ENCODE results near the gene SUPT3H. TPM values are rescaled to one million over a fixed set of nuclear protein-coding genes. Genes with fewer than 3 reads are reported as not detected.
"Not testable (repeated sequence)": the region's sequence is repeated elsewhere in the genome, so short reads cannot be mapped to it uniquely, and the experiment has no call there.

Gene SUPT3H
- total and polyA plus RNA-seq, 9 donors: 10.3 to 23.1 (median 16.2) TPM

DNA sequence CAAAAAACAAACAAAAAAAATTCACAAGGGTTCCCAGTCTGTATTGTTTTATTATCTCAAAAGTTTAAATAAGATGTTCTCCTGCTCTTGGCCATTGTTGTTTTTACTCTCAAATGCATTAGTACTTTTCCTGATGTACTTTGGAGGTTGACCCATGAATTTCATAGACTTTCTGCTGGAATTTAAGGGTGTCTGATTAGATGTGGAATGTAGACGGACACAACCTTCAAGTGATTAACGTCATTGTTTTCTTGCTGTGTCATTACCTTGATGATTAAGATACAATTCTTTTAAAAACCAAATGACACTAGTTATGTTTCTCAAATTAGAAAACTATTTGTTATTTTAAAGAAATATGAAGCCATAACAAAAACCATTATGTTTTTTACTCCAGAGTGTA, 471.0 kb downstream of the SUPT3H start:
- intact Hi-C loops (cut with DNase I): no loop called here
- Histone ChIP-seq H3K27me3 (no peaks in the 10 kb centered on the region), H3K36me3 (no peaks in the 10 kb centered on the region), H3K27ac (no peak overlapping the region), H3K4me3 (no peak overlapping the region), H3K9me3 (no peaks in the 10 kb centered on the region), H3K4me1 (ENCODE audit: insufficient read depth) (no peaks in the 10 kb centered on the region)
- WGBS, 3 donors: 31 to 50% (median 42%) methylated on average over 2 of the region's 2 CpGs
- DNase-seq: no peak
- no peak for TF ChIP-seq EP300 (IDR thresholded peaks at IDR 0.05)
- TF ChIP-seq, protein P1, sequence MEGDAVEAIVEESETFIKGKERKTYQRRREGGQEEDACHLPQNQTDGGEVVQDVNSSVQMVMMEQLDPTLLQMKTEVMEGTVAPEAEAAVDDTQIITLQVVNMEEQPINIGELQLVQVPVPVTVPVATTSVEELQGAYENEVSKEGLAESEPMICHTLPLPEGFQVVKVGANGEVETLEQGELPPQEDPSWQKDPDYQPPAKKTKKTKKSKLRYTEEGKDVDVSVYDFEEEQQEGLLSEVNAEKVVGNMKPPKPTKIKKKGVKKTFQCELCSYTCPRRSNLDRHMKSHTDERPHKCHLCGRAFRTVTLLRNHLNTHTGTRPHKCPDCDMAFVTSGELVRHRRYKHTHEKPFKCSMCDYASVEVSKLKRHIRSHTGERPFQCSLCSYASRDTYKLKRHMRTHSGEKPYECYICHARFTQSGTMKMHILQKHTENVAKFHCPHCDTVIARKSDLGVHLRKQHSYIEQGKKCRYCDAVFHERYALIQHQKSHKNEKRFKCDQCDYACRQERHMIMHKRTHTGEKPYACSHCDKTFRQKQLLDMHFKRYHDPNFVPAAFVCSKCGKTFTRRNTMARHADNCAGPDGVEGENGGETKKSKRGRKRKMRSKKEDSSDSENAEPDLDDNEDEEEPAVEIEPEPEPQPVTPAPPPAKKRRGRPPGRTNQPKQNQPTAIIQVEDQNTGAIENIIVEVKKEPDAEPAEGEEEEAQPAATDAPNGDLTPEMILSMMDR (IDR thresholded peaks at IDR 0.05): no peak
- no peak for TF ChIP-seq POLR2A (IDR thresholded peaks at IDR 0.05)

DNA sequence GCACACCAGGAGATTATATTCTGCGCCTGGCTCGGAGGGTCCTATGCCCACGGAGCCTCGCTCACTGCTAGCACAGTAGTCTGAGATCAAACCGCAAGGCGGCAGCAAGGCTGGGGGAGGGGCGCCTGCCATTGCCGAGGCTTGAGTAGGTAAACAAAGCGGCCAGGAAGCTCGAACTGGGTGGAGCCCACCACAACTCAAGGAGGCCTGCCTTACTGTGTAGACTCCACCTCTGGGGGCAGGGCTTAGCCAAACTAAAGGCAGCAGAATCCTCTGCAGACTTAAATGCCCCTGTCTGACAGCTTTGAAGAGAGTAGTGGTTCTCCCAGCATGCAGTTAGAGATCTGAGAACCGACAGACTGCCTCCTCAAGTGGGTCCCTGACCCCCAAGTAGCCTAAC, 477.4 kb downstream of the SUPT3H start:
- H3K36me3 ChIP-seq; H3K27ac ChIP-seq; intact Hi-C loops (cut with DNase I); H3K4me3 ChIP-seq; H3K27me3 ChIP-seq; H3K4me1 ChIP-seq (ENCODE audit: insufficient read depth); H3K9me3 ChIP-seq; DNase-seq: not testable (repeated sequence)
- 90 to 95% (median 95%) methylated on average over 11 of the region's 11 CpGs for WGBS, 3 donors

DNA sequence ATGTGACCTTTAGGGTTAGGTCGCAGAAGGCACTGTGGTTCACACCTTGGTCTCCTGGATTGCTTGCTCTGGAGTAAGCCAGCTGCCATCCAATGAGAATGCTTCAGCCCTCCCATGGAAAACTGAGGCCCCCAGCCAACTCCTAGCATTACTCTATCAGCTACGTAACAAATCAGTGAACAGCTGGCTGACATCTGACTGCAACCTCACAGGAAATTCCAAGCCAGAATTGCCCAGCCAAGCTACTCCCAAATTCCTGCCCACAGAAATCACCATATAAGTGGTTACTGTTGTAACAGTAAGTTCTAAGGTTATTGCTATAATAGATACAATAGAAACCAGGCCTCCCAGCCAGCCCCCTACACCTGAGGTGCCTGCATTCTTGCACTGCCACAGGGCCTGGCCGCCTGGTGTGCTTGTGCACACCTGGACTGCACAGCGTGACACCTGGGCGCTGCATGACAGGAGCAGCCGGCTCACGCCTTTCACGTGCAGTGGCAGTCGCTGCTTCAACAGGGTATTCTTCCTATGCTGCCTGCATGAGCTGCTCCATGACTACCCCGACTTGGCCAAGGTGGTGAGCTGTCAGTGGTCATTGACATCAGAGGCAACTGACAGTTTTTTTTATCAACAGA, 479.3 kb downstream of the SUPT3H start:
- 81 to 84% (median 82%) methylated on average over 10 of the region's 10 CpGs for WGBS, 3 donors
- TF ChIP-seq, protein P1 (IDR thresholded peaks at IDR 0.05): no peak
- TF ChIP-seq POLR2A (IDR thresholded peaks at IDR 0.05): no peak
- Histone ChIP-seq H3K36me3 (no peaks in the 10 kb centered on the region), H3K4me3 (no peak overlapping the region), H3K4me1 (ENCODE audit: insufficient read depth) (no peaks in the 10 kb centered on the region), H3K9me3 (no peaks in the 10 kb centered on the region), H3K27me3 (no peaks in the 10 kb centered on the region), H3K27ac (no peak overlapping the region)
- DNase-seq: no peak
- intact Hi-C loops (cut with DNase I): no loop called here

DNA sequence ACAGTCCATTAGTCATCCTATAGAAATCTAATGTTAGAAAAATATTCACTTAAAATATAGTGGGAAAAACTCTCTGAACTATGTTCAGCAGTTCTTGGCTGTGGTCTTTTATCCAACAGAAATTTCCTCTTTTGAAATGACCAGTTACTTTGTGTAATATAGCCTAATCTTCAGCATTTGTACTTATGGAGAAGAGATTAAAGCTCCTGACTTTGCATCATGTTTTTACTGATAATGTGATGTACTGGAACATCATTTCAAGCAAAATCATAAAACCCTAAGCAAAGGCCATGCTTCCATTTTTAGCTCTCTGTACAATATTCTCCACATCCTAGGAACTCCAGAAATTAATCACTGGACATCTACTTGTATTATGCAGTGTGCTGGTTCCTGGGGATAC, 480.4 kb downstream of the SUPT3H start:
- no peaks in the 10 kb centered on the region for H3K4me1 ChIP-seq (ENCODE audit: insufficient read depth)
- intact Hi-C loops (cut with DNase I): no loop called here
- TF ChIP-seq EP300 (IDR thresholded peaks at IDR 0.05) (no peak), POLR2A (IDR thresholded peaks at IDR 0.05) (no peak)
- TF ChIP-seq, protein P1 (IDR thresholded peaks at IDR 0.05): no peak
- no peak overlapping the region for H3K4me3 ChIP-seq
- H3K27ac ChIP-seq: no peak overlapping the region
- H3K9me3 ChIP-seq: no peaks in the 10 kb centered on the region
- no peaks in the 10 kb centered on the region for H3K27me3 ChIP-seq
- no peak for DNase-seq
- H3K36me3 ChIP-seq: no peaks in the 10 kb centered on the region

DNA sequence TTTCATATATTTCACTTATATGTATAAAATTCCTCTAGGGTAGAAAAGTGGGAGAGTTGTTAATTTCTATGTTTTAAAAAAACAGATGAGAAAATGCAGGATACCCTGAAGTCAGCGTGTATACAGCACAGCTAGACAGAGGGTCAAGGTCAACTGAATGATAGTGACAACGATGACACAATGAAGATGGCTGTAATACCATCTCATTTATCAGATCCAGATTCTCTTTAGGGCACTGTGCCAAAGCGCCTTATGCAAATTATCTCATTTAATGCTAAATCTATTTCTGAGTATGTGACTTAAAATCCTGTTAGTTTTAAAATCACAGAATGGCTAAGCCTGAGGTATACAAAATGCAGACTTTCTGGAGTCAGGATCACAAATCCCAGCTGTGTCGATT, 481.0 kb downstream of the SUPT3H start:
- no peaks in the 10 kb centered on the region for H3K36me3 ChIP-seq
- no peak overlapping the region for H3K27ac ChIP-seq
- H3K4me3 ChIP-seq: no peak overlapping the region
- intact Hi-C loops (cut with DNase I): no loop called here
- H3K4me1 ChIP-seq (ENCODE audit: insufficient read depth): no peaks in the 10 kb centered on the region
- DNase-seq: no peak
- 32 to 51% (median 50%) methylated on average over 4 of the region's 4 CpGs for WGBS, 3 donors
- no peak for TF ChIP-seq POLR2A (IDR thresholded peaks at IDR 0.05)
- no peak for TF ChIP-seq EP300 (IDR thresholded peaks at IDR 0.05)
- TF ChIP-seq, protein P1 (IDR thresholded peaks at IDR 0.05): no peak
- H3K9me3 ChIP-seq: no peaks in the 10 kb centered on the region
- no peaks in the 10 kb centered on the region for H3K27me3 ChIP-seq

Data from ovary (tissue), 9 donors.